HG03565 (cell line): ENCODE data around the gene ERBIN.

Experiments used
- ATAC-seq: cut with Tn5 transposase; IDR thresholded peaks from one replicate; pipeline ENCODE4 v1.9.1; 2021; ENCODE audit warnings: mild to moderate bottlenecking, moderate library complexity; ENCODE audit not compliant: unreplicated experiment

Gene ERBIN

GRCh38 chr5:66122379-66123034 lies 196.1 kb downstream of the ERBIN start:
- ATAC-seq, result no peak

- ATAC-seq, result no peak
Measured at GRCh38 chr5:66129144-66129543, 202.8 kb downstream of the ERBIN start.

GRCh38 chr5:66130493-66130892 lies 204.1 kb downstream of the ERBIN start:
- no peak for ATAC-seq
